NCI-H2227 (cell line): Measurements from ENCODE around the gene SIL1.
"Not testable (repeated sequence)": the region's sequence is repeated elsewhere in the genome, so short reads cannot be mapped to it uniquely, and the experiment has no call there.

Source experiments
- DNase-seq: peaks from one replicate; lab custom pipeline; 2025; ENCODE audit not compliant: unreplicated experiment; lab: John Stamatoyannopoulos, UW

Gene SIL1

DNA sequence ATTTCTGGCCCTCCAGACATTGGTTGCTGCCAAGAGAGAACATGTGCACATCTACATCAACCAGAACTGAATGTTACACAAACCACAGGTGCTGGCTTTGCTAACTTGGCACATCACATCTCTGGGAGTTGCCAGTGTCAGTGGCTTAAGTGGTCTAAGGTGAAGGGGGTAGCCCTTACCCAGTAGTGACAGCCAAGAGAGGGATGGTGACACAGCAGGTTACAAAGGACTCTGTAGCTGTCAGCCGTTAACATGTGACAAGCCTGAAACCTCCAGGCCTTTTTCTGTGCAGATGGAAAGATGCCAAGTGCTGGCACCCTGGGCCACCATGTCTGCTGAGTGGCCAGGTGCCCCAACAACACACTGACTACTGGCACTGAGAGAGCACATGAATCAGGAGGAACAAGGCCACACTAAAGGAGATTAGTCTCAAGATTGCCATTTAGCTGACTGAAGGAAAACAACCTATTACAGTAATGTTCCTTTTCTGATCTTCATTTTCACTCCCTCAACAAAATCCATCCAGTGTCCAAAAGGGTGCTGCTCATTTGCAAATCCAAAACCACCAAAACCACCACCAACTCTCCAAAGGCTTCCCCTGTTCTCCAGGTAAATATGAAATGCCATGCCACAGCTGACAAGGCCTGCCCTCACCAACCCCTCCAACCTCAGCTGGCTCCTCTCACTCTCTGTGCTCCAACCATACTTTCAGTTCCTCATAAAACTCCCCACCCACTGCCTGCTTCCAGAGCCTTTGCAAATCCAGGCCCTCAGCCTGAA, 20.2 kb downstream of the SIL1 start:
- DNase-seq, result no peak

DNA sequence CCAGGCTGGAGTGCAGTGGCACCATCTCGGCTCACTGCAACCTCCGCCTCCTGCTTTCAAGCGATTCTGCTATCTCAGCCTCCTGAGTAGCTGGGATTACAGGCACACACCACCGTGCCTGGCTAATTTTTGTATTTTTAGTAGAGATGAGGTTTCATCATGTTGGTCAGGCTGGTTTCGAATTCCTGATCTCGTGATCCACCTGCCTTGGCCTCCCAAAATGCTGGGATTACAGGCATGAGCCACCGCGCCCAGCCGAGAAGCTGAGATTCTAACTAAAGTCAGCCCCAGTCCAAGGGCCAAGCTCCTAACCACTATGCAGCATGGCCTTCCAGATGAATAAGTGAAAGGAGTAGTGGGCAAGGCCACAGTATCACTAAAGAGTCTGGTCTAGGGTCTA, 20.9 kb downstream of the SIL1 start:
- DNase-seq, result not testable (repeated sequence)

DNA sequence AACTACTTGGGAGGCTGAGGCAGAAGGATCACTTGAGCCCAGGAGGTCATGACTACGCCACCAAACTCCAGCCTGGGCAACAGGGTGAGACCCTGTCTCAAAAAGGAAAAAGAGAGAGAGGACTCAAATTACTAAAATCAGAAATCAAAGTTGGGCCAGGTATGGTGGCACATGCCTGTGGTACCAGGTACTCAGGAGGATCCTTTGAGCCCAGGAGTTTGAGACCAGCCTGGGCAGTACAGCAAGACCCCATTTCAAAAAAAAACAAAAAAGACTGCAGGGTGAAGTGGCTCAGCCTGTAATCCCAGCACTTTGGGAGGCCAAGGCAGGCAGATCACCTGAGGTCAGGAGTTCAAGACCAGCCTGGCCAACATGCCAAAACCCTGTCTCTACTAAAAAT, 23.8 kb downstream of the SIL1 start:
- DNase-seq, result not testable (repeated sequence)

DNA sequence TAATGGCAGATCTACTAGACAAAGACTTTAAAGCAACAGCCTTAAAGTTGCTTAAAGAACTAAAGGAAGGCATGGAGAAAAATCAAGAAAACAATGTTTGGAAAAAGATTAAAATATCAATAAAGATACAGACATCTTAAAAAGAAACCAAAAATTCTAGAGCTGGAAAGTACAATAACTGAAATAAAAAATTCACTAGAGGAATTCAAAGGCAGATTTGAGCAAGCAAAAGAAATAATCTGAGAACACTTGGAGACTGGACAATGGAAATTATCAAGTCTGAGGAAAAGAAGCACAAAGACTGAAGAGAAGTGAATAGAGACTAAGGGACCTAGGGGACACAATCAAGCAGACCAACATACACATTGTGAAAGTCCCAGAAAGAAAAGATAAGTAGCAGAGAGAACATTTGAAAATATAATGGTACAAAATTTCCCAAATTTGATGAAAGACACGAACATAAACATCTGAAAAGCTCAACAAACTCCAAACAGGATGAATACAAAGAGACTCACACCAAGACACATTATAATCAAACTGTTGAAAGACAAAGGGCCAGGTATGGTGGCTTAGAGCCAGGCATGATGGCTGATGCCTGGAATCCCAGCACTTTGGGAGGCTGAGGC, 26.3 kb downstream of the SIL1 start:
- peak; percentile 23 for DNase-seq

DNA sequence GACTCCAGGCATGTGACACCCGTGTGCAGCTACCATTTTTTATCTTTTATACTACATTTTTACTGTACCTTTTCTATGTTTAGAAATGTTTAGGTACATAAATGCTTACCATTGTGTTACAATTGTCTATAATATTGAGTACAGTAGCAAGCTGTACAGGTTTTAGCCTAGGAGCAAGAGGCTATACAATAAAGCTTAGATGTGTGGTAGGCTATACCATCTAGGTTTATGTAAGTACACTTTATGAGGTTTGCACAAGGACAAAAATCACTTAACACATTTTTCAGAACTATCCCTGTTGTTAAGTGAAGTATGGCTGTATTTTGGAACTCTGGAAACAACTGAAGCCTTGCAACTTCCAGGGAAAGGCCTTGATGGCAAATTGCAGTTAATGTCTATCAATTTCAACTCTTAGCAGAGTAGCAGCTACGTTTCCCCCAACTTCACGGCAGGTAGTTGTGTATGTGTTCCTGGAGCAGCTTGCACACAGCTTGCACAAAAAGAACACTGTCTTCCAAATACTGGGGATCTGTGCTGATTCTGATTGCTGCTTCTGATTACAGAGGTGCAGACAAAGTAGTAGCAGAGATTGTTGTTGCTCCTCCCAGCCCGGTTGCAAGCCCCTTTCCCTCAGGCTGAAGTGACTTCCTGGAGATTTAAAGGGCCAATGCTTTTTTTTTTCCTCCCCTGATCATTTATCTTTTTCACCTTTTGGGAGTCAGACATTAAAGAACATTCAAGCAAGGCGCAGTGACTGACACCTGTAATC, 30.0 kb downstream of the SIL1 start:
- no peak for DNase-seq

DNA sequence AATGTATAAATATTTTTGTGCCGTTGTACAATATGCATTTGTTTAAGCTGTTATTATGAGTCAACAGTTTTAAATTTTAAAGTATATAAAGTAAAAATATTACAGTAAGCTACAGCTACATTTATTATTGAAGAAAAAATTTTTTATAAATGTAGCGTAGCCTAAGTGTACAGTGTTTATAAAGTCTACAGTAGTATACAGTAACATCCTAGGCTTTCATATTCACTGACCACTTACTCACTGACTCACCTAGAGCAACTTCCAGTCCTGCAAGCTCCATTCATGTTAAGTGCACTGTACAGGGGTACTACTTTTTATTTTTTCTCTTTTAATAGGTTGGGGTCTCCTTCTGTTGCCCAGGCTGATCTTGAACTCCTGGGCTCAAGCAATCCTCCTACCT, 30.6 kb downstream of the SIL1 start:
- no peak for DNase-seq

DNA sequence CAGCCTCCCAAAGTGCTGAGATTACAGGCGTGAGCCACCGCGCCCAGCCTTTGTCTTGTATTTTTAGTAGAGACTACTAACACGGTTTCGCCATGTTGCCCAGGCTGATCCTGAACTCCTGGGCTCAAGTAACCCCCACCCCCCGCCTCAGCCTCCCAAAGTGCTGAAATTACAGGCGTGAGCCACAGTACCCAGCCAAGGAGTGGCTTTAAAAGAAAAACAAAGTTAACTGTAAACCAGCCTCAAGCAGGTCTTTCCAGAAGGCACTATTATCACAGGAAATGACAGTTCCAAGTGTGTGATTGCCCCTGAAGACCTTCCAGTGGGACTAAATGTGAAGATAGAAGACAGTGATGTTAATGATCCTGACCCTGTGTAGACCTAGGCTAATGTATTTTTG, 31.1 kb downstream of the SIL1 start:
- no peak for DNase-seq

DNA sequence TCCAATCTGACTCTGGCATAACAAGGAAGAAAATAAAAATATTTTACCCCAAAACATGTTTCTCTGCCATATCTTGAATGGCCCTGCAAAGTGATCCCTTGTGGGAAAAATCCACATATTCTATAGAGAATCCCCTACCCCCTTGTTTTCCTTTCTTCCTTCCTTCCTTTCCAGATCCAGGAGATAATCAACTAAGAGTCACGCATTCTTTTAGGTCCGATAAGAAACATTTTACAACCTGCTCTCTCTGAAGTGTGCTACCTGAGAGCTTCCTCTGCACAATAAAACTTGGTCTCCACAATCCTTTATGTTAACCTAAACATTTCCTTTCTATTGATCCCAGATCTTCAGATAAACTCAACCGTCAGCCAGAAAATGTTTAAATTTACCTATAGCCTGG, 33.3 kb downstream of the SIL1 start:
- not testable (repeated sequence) for DNase-seq

DNA sequence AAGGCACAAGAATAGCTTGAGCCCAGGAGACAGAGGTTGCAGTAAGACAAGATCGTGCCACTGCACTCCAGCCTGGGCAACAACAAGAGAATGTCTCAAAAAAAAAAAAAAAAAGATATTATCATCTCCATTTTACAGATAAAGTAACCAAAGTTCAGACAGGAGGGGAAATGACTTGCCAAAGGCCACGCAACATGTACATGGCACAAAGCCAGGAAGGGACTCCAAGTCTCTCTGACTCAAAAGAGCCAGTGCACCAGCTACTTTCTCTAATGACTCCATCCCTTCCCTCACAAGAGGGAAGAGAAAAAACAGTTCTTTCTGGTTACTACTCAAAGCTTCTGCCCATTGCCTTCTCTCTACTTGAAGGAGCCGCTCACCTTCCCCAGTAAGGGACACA, 34.1 kb downstream of the SIL1 start:
- DNase-seq, result no peak

DNA sequence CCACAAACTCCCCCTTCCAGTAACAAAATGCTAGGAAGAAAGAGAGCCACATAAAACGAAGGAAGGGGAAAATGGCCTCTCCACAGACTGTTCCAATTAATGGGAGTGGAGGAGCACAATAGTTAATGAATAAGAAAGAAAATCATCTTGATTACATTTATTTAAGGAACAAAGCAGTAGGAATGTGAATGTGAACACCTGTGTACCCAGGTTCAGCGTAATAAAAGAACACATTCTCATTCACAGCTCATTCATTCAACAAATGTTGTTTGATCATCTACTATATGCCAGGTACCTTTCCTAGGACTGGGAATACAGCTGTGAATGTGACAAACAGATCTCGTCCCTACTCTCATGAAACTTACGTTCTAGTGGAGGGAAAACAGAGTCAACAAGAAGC, 35.7 kb downstream of the SIL1 start:
- DNase-seq, result no peak

DNA sequence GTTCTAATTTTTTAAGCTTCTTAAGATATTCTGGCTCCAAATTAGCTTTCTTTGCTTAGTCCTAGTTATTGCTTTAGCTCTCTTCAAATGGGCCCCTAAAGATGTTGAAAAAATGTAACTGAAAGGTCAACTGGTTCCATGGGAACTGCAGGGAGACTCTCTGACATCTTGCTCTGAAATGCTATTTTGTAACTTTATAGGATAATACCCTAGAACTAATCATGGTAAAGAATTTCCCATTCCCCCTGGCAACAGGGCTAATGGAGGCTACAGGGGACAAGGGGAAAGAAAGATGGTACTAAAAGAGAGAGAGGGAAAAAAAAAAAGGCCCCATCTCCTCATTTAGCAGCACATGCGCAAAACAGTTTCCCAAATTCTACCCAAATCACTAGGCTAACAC, 39.4 kb downstream of the SIL1 start:
- DNase-seq, result no peak

DNA sequence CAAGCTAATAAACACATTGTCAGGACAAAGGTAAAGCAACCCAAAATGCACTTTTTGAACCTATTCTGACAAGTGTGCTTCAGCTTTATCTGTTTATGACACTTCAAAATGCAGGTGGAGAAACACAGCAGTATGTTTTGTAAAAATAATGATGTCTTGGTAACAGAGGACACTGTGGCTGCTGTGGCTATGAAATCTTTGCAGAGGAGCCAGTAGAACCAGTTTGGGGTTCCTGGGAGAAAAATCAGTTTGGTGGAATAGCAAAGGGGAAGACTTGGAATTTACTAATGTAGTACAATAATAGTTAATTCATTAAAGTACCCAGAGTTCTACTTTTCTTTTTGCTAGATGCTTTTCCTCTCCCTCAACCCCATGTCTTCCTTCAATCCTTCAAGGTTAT, 40.6 kb downstream of the SIL1 start:
- no peak for DNase-seq

DNA sequence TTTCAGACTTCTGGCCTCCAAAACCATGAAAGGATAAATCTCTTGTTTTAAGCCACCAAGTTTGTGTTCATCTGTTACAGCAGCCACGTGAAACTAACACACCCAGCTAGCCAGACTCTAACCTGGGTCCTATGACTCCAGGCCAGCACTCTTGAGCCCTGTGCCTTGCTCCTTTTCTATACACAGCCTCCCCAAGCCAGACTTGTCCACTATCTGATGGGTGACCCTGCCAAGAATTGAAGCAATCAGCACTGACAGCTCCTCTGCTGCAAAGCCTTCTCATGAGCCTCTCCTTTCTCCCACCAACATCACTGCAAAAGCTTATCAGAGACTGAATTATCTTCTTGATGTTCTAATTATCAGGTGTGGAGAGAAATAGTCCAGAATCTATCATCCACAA, 41.4 kb downstream of the SIL1 start:
- no peak for DNase-seq

DNA sequence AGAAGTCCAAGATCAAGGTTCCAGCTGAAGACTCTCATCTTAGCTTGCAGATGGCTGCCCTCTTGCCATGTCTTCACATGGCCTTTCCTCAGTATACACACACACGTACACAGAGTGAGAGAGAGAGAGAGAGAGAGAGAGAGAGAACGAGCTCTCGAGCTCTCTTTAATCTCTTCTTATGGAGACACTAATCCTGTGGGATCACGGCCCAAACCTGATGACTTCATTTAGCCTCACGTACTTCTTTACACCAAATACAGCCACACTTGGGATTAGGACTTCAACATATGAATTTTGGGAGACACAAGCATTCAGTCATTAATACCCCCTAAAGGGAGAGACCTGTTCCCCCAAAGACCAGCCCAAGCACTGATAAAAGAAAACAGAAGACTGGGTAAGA, 42.8 kb downstream of the SIL1 start:
- DNase-seq, result no peak

DNA sequence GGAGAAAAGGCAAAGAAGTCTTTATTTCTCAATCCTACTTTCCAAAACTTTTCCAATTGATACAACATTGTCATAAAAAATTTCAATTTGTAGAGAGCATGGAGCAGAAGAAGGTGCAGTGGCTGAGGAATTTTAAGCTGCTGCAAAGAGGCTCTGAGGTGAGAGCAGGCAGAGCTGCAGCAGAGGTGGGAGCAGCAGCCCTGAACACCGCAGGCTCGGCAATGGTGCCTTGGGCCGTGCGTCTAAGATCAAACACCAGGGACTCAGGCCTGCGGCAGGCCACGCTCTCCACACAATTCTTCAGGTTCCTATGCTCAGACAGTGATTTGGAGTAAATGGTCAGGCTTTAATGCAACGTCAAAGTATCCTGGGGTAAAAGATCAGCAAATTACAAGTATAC, 46.3 kb downstream of the SIL1 start:
- DNase-seq, result no peak

DNA sequence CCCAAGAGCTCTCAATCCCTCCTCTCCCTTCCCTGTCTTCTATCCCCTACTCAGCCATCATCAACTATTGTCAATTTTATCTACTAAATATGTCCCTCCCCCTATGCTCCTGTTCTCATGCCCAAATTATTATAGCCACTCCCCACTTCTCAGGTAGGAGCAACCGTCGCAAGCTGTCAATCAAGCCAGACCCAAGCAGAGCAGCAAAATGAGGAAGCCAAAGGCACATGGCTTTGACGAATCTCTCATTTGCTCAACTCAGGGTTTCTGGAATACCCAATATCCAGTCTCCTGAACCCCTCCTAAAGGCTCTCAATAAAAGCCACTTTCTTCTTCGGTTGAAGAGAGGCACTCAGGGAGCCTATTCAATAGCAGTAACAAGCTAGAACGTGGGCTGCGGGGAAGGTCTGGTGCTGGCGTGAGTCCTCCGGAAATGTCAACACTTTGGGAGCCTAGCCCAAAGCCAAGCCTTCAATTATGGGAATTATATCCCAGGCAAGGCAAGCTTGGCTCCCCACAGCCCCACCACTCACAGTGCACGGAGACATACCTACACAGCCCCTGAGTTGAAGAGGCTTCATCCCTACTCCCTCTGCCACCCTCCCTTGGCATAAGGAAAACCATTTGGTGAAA, 47.7 kb downstream of the SIL1 start:
- DNase-seq, result peak; percentile 34

DNA sequence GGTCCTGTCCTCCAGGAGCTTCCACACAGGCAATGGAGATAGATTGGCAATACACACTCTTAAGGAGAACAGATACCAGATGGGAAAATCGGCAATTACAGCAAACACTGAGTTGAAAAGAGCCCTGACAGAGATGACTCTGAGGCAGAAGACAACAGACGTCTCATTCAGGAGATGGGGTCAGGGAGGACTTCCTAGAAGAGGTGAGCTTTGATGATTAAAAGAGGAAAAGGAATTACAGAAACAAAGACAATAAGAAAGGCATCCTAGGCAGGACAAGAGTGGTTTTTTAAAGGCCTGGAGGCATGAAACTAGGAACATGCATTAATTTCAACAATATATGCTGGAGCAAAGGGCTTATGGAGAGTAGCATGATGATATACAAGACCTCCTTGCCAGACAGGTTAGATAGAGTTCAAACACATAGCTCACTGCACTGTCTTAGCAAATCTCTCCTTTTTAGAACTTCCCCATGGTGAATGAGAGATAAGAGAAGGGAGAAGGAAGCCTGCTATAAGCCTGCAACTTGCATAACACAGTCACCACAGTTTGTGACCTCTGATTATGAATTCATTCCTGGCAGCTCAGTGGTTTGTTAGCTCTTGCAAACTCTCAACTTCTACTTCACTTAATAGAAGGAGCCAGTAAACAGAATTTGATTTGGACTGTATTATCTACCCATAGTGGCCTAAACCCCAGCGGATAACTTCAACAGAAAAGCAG, 48.5 kb downstream of the SIL1 start:
- DNase-seq, result no peak

DNA sequence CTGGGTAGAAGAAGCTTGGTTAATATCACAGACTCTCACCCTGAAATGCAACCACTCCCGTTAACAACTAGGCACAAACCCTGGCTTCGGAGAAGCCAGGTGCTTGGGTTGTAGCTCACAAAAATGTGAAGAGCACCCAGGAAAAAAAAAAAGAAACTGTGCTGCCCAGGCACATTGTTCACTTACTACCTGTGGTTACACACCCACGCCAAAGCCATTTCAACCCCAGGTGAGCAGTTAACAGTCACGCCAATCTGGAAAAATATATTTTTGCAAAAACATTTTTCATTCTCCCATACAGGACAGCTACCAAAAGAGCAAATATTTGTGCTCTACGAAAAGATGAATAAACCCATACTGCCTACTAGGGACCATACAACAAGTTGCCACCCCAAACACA, 49.2 kb downstream of the SIL1 start:
- DNase-seq, result no peak

DNA sequence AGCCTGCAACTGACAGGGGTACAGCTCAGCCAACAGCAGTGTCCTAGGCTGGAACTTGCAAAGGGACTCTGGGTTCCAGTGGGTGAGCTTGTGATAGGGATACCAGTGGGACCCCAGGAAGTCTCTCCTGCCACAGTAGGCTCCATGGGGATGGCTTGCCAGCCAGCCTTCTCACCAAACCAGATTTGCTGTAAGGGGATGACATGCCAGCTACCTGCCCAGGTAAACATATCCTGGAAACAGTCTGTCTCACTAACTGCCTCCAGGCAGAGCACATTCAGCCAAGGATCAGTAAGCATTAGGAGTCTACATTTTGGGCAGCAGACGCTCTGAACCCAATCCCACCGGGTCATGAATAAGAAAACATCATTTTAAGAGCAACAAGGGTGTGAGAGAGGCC, 49.9 kb downstream of the SIL1 start:
- no peak for DNase-seq

DNA sequence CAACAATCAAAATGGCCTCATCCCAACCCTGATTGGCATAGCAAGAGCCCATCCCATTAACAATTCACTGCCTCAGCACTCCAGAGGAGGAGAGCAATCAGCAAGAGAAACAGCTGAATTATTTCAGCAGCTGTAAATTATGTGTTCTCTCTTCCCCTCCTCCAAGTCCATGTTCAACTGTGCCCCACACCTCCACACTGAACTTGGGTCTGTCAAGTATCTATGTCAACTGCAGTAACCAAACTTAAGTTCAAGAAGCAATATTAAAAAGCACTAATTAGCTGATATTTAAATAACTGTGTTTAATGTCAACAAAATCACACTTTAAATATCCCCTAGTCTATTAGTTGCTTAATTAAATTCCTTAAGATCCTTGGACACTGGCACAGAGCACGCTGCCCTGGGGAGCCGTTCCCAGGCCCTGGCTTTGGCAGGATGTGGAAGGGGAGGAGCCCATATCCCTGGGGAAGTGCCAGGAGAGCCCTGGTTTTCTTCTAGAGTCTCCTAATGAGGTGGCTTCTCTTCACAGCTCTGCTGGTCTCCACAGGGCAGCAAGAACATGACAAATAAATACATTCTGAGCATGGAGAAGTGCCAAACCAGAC, 50.6 kb downstream of the SIL1 start:
- peak; percentile 17 for DNase-seq
